Caco-2 (cell line): ENCODE results near the gene TNPO2. TPM values are rescaled to one million over a fixed set of nuclear protein-coding genes. Genes with fewer than 3 reads are reported as not detected.
A peak's percentile ranks its signal among the peaks of the same experiment; 100 is the strongest.

Experiments
- BruUV-seq: library from RNA; stranded (reverse); fragments of 400-500 nt; replicated peaks from 2 replicates; lab custom pipeline; 2021; lab: Mats Ljungman, UMichigan
- CTCF ChIA-PET: fragments of 300-600 bp; sonication (Branson Sonifier 250); formaldehyde crosslinking; loops from one replicate; lab custom pipeline; 2022; ENCODE audit warnings: antibody characterized with exemption; lab: Charles Lee
- POLR2A ChIA-PET: fragments of 300-600 bp; sonication (Branson Sonifier 250); formaldehyde crosslinking; loops from one replicate; lab custom pipeline; 2022; ENCODE audit warnings: antibody characterized with exemption; lab: Charles Lee
- DNase-seq, 2 experiments: peaks; one replicate each; pipeline versions ENCODE4 v3.0.0 to v3.0.0-alpha.2; 2020 to 2022
- H3K27me3 ChIP-seq: replicated peaks from 2 replicates; pipeline ENCODE4 v1.6.0; 2011; ENCODE audit warnings: low read length; ENCODE audit not compliant: control insufficient read depth, insufficient read depth
- H3K36me3 ChIP-seq: 2 replicates; pipeline ENCODE4 v1.5.1; 2011; ENCODE audit warnings: low read length; ENCODE audit not compliant: control insufficient read depth, insufficient read depth
- H3K4me1 ChIP-seq: fragments of 250-450 bp; sonication (Bioruptor Pico); 2 replicates; pipeline ENCODE4 v1.5.1; 2020; ENCODE audit warnings: mild to moderate bottlenecking
- H3K4me3 ChIP-seq: 2 replicates; pipeline ENCODE4 v1.5.1; 2011; ENCODE audit warnings: low read depth, mild to moderate bottlenecking, control low read depth, low read length
- H3K9me3 ChIP-seq: fragments of 250-450 bp; sonication (Bioruptor Pico); 2 replicates; pipeline ENCODE4 v1.5.1; 2020; ENCODE audit warnings: mild to moderate bottlenecking, moderate library complexity
- H3K27ac Mint-ChIP-seq: one replicate; pipeline ENCODE4 v1.8.0; 2022; ENCODE audit warnings: mixed read lengths; ENCODE audit not compliant: unreplicated experiment
- H3K27me3 Mint-ChIP-seq: one replicate; pipeline ENCODE4 v1.8.0; 2022; ENCODE audit warnings: mixed read lengths; ENCODE audit not compliant: insufficient read depth, unreplicated experiment
- H3K36me3 Mint-ChIP-seq: one replicate; pipeline ENCODE4 v1.8.0; 2022; ENCODE audit warnings: mild to moderate bottlenecking, mixed read lengths; ENCODE audit not compliant: insufficient read depth, unreplicated experiment
- H3K4me1 Mint-ChIP-seq: one replicate; pipeline ENCODE4 v1.8.0; 2022; ENCODE audit warnings: low read depth, mixed read lengths; ENCODE audit not compliant: unreplicated experiment
- H3K4me3 Mint-ChIP-seq: one replicate; pipeline ENCODE4 v1.8.0; 2022; ENCODE audit warnings: mild to moderate bottlenecking, moderate library complexity, mixed read lengths; ENCODE audit not compliant: unreplicated experiment
- H3K9me3 Mint-ChIP-seq: one replicate; pipeline ENCODE4 v1.8.0; 2022; ENCODE audit warnings: mixed read lengths; ENCODE audit not compliant: unreplicated experiment
- intact Hi-C: fragments of 100-400 bp; cut with micrococcal nuclease; formaldehyde crosslinking; loops from one replicate; pipeline ENCODE4 v1.10.0; 2022; ENCODE audit not compliant: unreplicated experiment
- total RNA-seq: library from RNA; stranded (reverse); gene quantifications from 2 replicates; pipeline ENCODE4 v1.2.3, GENCODE V29; 2022
- TF ChIP-seq, protein P1 (sequence below), 2 experiments: fragments of 200-600 bp in 1 of 2; IDR thresholded peaks; 1 replicate in 1 of 2; 2 replicates in 1 of 2; pipeline versions ENCODE4 v1.5.1 to v1.8.0; 2011 to 2022; ENCODE audit warnings: antibody characterized with exemption in 1 of 2, control low read depth in 1 of 2, inconsistent platforms in 1 of 2, low read depth in 1 of 2, low read length in 1 of 2, mild to moderate bottlenecking in 1 of 2, moderate library complexity in 1 of 2; ENCODE audit not compliant: insufficient read depth in 1 of 2, severe bottlenecking in 1 of 2, unreplicated experiment in 1 of 2

The TNPO2 gene
- total RNA-seq, 1 experiment from 2014 or later = 87.8 TPM

DNA sequence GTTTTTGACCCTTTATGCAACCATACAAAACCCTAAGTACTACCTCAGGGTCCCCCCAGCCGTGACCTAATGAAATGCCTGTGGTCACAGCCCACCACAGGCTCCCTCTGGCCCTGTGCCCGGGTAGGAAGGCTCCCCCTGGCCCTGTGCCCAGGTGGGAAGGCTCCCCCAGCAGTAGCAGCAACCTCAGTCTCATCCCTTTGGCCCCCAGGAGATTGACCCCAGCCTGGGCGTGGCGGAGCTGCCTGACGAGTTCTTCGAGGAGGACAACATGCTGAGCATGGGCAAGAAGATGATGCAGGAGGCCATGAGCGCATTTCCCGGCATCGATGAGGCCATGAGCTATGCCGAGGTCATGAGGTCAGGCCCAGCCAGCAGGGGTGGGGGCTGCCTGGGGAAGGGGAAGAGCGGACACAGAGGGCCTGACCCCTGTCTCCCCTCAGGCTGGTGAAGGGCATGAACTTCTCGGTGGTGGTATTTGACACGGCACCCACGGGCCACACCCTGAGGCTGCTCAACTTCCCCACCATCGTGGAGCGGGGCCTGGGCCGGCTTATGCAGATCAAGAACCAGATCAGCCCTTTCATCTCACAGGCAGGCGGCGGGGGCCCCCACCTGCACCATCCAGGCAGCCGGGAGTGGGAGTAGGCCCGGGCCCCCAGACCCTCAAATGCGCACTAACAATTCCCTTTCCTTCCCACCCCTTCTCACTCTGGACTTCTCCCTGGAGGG lies 21.6 kb upstream of the TNPO2 start:
- Histone ChIP-seq H3K9me3 (no peaks in the 10 kb centered on the region), H3K27me3 (no peaks in the 10 kb centered on the region), H3K4me1 (no peaks in the 10 kb centered on the region), H3K4me3 (no peak overlapping the region), H3K36me3 (peaks cover 2% of the 10 kb centered on the region)
- Mint-ChIP-seq H3K36me3 (peaks cover 45% of the 10 kb centered on the region), H3K27ac (peak overlapping the region; percentile 17), H3K4me3 (no peak overlapping the region), H3K4me1 (peaks cover 5% of the 10 kb centered on the region), H3K27me3 (peaks cover 4% of the 10 kb centered on the region), H3K9me3 (no peaks in the 10 kb centered on the region)
- CTCF ChIA-PET = no interaction called here
- no peak for DNase-seq
- TF ChIP-seq, protein P1, sequence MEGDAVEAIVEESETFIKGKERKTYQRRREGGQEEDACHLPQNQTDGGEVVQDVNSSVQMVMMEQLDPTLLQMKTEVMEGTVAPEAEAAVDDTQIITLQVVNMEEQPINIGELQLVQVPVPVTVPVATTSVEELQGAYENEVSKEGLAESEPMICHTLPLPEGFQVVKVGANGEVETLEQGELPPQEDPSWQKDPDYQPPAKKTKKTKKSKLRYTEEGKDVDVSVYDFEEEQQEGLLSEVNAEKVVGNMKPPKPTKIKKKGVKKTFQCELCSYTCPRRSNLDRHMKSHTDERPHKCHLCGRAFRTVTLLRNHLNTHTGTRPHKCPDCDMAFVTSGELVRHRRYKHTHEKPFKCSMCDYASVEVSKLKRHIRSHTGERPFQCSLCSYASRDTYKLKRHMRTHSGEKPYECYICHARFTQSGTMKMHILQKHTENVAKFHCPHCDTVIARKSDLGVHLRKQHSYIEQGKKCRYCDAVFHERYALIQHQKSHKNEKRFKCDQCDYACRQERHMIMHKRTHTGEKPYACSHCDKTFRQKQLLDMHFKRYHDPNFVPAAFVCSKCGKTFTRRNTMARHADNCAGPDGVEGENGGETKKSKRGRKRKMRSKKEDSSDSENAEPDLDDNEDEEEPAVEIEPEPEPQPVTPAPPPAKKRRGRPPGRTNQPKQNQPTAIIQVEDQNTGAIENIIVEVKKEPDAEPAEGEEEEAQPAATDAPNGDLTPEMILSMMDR (IDR thresholded peaks at IDR 0.05; ENCODE audit: insufficient read depth in 1 of 2, low read depth in 1 of 2, low read length in 1 of 2, severe bottlenecking in 1 of 2, unreplicated experiment in 1 of 2) = no peak
- BruUV-seq = no TSS peak
- intact Hi-C loops = no loop called here
- POLR2A ChIA-PET = no interaction called here

DNA sequence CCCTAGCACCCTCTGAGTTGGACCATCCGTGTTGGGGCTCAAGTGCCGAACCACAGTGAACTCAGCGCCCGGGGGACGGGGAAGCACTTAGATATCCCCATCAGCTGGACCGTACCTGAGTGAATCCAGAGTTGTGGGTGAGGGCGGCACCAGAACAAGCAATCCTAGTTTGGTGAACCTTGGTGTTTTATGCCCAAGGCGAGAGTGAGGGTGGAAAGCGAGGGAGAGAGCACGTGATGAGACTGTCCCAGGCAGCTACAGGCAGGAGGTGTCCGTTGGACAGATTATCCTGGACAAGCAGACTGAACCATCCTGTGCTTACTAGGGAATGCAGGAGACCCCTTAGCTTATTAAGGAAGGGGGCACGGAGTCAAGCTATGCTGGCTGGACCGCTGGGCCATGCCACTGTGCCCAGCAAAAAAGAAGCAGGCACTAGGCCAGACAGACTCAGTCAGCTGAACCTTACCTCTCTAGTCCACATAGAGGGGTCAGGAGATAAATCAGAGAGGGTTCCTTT lies 14.2 kb upstream of the TNPO2 start:
- peaks cover 15% of the 10 kb centered on the region for H3K4me1 ChIP-seq
- peak overlapping the region; percentile 86 for H3K4me3 ChIP-seq
- Mint-ChIP-seq H3K4me1 (peaks cover 12% of the 10 kb centered on the region), H3K9me3 (no peaks in the 10 kb centered on the region), H3K4me3 (peak overlapping the region; percentile 96), H3K36me3 (peaks cover 39% of the 10 kb centered on the region), H3K27me3 (no peaks in the 10 kb centered on the region), H3K27ac (peak overlapping the region; percentile 99)
- BruUV-seq = no TSS peak
- POLR2A ChIA-PET = interaction anchor here (1.2 kb wide), 1 partner anchor 51 kb away, joined by 3 read pairs; no protein-coding TSS in a partner anchor
- intact Hi-C loops = no loop called here
- TF ChIP-seq, protein P1 (IDR thresholded peaks at IDR 0.05; ENCODE audit: insufficient read depth in 1 of 2, low read depth in 1 of 2, low read length in 1 of 2, severe bottlenecking in 1 of 2, unreplicated experiment in 1 of 2) = no peak
- no peaks in the 10 kb centered on the region; the same call in 1 of the 2 replicates for H3K36me3 ChIP-seq
- no peaks in the 10 kb centered on the region for H3K9me3 ChIP-seq
- H3K27me3 ChIP-seq = no peaks in the 10 kb centered on the region
- CTCF ChIA-PET = interaction anchor here (1.8 kb wide), 1 partner anchor 21 kb away, joined by 4 read pairs; no protein-coding TSS in a partner anchor
- no peak for DNase-seq

DNA sequence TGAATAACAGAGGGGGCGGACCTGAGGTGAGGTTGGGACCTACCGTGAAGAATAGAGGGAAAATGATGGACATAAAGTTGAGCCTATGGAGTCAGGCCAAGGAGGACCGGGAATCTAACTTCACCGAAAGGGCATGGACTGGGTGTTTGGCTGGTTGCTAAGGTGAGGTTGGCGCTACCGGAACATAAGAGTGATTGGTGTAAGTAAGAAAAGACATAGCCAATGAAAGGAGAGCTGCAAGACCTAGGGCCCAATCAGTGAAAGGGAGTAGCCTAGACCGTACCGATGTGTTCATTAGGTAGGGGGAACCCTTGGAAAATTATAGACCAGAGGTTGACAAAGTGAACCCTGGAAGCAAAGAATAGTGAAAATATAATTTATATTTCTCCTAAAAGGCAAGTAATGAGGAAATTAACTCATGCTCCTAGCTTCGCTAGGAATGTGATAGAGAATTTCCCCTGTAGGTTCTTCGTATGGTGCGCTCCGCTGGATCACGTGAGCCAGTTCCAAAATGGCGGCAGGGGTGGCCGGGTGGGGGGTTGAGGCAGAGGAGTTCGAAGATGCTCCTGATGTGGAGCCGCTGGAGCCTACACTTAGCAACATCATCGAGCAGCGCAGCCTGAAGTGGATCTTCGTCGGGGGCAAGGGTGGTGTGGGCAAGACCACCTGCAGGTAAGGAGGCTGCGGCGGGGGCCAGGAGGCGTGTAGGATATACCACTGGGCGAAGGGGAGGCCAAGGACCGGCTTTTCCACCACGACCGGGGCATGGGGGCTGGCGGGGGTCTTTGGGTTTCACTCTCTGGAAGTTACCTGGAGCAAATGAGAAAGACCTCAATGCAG lies 13.5 kb upstream of the TNPO2 start, which contains the start of gene GET3:
TSS of gene GET3 (plus strand) at position 503 of the 840 bp plus-strand sequence. CDS start at position 512, 9 bp downstream.
- intact Hi-C loops = no loop called here
- Mint-ChIP-seq H3K9me3 (no peaks in the 10 kb centered on the region), H3K4me1 (peaks cover 16% of the 10 kb centered on the region), H3K27me3 (no peaks in the 10 kb centered on the region), H3K27ac (peak within 1 kb of the TSS; percentile 99), H3K36me3 (peaks cover 42% of the 10 kb centered on the region), H3K4me3 (peak within 1 kb of the TSS; percentile 96)
- Histone ChIP-seq H3K27me3 (no peaks in the 10 kb centered on the region), H3K4me3 (peak within 1 kb of the TSS; percentile 86), H3K4me1 (peaks cover 17% of the 10 kb centered on the region), H3K9me3 (no peaks in the 10 kb centered on the region), H3K36me3 (no peaks in the 10 kb centered on the region; the same call in 1 of the 2 replicates)
- TSS peak; percentile 61 for BruUV-seq
- DNase-seq = peak; percentile 96 to 99
- POLR2A ChIA-PET = interaction anchor here (0.6 to 1.2 kb wide), 7 partner anchors 14 to 69 kb away, joined by 3 to 8 read pairs (median 3); partner anchors contain the start of gene RNASEH2A
- TF ChIP-seq, protein P1 (IDR thresholded peaks at IDR 0.05; ENCODE audit: insufficient read depth in 1 of 2, low read depth in 1 of 2, low read length in 1 of 2, severe bottlenecking in 1 of 2, unreplicated experiment in 1 of 2) = no peak
- CTCF ChIA-PET = interaction anchor here (0.7 to 1.8 kb wide), 7 partner anchors 19 to 126 kb away, joined by 3 to 6 read pairs (median 4); partner anchors contain the start of genes ZNF490 and ZNF791
